ENCODE measurements around the gene BPIFB3. TPM values are rescaled to one million over a fixed set of nuclear protein-coding genes. Genes with fewer than 3 reads are reported as not detected.

BPIFB3 gene
- total RNA-seq, 2 donors from 2014 or later, result not detected

- Histone ChIP-seq H3K4me3 (no peak overlapping the region), H3K36me3 (no peaks in the 10 kb centered on the region), H3K9me3 (no peaks in the 10 kb centered on the region), H3K27me3 (no peaks in the 10 kb centered on the region), H3K27ac (no peak overlapping the region), H3K4me1 (no peaks in the 10 kb centered on the region)
- TF ChIP-seq, protein P1, sequence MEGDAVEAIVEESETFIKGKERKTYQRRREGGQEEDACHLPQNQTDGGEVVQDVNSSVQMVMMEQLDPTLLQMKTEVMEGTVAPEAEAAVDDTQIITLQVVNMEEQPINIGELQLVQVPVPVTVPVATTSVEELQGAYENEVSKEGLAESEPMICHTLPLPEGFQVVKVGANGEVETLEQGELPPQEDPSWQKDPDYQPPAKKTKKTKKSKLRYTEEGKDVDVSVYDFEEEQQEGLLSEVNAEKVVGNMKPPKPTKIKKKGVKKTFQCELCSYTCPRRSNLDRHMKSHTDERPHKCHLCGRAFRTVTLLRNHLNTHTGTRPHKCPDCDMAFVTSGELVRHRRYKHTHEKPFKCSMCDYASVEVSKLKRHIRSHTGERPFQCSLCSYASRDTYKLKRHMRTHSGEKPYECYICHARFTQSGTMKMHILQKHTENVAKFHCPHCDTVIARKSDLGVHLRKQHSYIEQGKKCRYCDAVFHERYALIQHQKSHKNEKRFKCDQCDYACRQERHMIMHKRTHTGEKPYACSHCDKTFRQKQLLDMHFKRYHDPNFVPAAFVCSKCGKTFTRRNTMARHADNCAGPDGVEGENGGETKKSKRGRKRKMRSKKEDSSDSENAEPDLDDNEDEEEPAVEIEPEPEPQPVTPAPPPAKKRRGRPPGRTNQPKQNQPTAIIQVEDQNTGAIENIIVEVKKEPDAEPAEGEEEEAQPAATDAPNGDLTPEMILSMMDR (IDR thresholded peaks at IDR 0.05), result no peak
- no peak for DNase-seq (ENCODE audit: low spot score)
Measured at GRCh38 chr20:33019465-33020277, 34.0 kb upstream of the BPIFB3 start.

DNA sequence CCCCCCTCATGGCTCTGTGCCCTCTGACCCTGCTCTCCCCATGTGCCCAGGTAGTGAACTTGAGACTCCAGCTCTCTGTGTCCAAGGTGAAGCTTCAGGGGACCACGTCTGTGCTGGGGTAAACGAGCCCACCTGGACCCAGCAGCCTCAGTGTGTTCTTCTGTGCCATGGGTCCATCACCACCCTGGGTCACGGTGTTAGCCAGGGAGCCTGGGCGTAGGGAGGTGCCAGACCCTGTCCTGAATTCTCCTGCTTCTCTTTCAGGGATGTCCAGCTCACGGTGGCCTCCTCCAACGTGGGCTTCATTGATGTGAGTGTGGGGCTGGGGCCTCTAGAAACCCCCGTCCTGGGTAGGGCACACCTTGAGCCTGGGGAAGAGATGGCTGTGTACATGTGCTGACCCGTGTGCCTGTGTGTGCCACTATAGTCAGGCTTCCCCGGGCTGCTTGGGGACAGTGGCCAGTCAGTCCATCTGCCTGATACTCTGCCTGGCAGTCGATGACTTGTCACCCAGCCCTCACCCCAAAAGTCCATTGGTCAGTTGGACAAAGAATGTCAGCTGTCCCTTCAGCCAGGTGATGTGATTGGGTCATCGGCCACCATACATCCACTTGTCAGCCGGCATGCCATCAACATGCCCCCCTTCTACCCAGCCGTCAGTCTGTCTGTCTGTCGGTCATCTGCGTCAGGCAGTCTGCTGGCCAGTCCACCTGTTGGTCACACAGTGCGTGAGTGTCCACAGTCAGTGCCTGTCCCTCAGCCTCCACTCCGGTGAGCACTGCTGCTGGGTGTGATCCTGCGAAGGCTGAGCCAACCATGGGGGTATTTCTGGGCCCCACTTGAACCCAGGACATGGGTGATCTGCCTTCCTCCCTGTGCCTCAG lies 33.2 kb upstream of the BPIFB3 start:
- Histone ChIP-seq H3K4me1 (no peaks in the 10 kb centered on the region), H3K36me3 (no peaks in the 10 kb centered on the region), H3K27me3 (no peaks in the 10 kb centered on the region), H3K4me3 (no peak overlapping the region), H3K27ac (no peak overlapping the region), H3K9me3 (no peaks in the 10 kb centered on the region)
- no peak for DNase-seq (ENCODE audit: low spot score)
- TF ChIP-seq, protein P1 (IDR thresholded peaks at IDR 0.05), result no peak

GRCh38 chr20:33021879-33022278 lies 31.8 kb upstream of the BPIFB3 start:
- Histone ChIP-seq H3K9me3 (no peaks in the 10 kb centered on the region), H3K36me3 (no peaks in the 10 kb centered on the region), H3K4me1 (no peaks in the 10 kb centered on the region), H3K27ac (no peak overlapping the region), H3K27me3 (no peaks in the 10 kb centered on the region), H3K4me3 (no peak overlapping the region)
- no peak for DNase-seq (ENCODE audit: low spot score)
- TF ChIP-seq, protein P1 (IDR thresholded peaks at IDR 0.05), result no peak

DNA sequence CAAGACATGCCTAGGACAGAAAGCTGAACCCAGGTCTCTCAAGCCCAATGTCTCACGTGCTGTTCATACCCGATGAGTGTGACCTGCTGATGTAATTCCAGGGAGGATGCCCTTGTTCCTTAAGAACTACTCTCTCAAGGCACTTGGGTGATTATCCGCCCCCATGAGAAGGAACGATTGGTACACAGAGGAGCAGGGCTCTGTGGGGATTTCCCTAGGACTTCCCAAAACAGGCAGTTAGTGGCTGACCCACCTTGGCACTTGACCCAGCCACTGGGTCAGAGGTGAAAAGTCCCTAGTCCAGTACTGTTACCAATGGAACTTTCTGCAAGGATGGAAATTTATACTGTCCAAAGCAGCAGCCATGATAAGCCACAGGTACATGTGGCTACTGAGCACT lies 31.4 kb upstream of the BPIFB3 start:
- Histone ChIP-seq H3K9me3 (no peaks in the 10 kb centered on the region), H3K36me3 (no peaks in the 10 kb centered on the region), H3K27me3 (no peaks in the 10 kb centered on the region), H3K27ac (no peak overlapping the region), H3K4me3 (no peak overlapping the region), H3K4me1 (no peaks in the 10 kb centered on the region)
- no peak for DNase-seq (ENCODE audit: low spot score)
- TF ChIP-seq, protein P1 (IDR thresholded peaks at IDR 0.05), result no peak

- Histone ChIP-seq H3K27ac (no peak overlapping the region), H3K27me3 (no peaks in the 10 kb centered on the region), H3K4me3 (no peak overlapping the region), H3K36me3 (no peaks in the 10 kb centered on the region), H3K9me3 (no peaks in the 10 kb centered on the region), H3K4me1 (no peaks in the 10 kb centered on the region)
- TF ChIP-seq, protein P1 (IDR thresholded peaks at IDR 0.05), result no peak
- DNase-seq (ENCODE audit: low spot score), result no peak
Measured at GRCh38 chr20:33022694-33023438, 30.8 kb upstream of the BPIFB3 start.
